Measurements from ENCODE around the gene ARID4B.
"Not testable (repeated sequence)": the region's sequence is repeated elsewhere in the genome, so short reads cannot be mapped to it uniquely, and the experiment has no call there.

The ARID4B gene

DNA sequence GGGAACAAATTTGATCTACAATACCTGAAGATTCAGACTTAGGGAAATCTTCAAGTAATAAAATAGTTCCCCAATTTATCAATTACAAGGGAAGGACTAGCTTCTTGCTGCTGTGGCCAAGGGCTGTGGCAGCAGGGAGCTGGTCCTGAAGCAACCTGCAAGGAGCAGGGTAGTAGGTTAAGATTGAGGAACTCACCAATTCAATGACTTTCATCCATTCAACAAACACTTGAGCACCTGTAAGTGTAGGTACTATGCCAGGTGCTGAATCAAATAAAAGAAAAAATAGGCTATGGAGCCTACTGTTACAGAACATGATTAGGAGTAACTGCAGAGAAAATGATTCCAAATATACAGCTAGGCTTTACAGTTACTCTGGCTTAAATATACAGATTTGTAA lies 102.7 kb downstream of the ARID4B start:
- TF ChIP-seq, protein P1, sequence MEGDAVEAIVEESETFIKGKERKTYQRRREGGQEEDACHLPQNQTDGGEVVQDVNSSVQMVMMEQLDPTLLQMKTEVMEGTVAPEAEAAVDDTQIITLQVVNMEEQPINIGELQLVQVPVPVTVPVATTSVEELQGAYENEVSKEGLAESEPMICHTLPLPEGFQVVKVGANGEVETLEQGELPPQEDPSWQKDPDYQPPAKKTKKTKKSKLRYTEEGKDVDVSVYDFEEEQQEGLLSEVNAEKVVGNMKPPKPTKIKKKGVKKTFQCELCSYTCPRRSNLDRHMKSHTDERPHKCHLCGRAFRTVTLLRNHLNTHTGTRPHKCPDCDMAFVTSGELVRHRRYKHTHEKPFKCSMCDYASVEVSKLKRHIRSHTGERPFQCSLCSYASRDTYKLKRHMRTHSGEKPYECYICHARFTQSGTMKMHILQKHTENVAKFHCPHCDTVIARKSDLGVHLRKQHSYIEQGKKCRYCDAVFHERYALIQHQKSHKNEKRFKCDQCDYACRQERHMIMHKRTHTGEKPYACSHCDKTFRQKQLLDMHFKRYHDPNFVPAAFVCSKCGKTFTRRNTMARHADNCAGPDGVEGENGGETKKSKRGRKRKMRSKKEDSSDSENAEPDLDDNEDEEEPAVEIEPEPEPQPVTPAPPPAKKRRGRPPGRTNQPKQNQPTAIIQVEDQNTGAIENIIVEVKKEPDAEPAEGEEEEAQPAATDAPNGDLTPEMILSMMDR (IDR thresholded peaks at IDR 0.05): no peak
- no peak for TF ChIP-seq ZFX (IDR thresholded peaks at IDR 0.05; ENCODE audit: borderline replicate concordance)
- no peak overlapping the region for H3K27ac ChIP-seq

DNA sequence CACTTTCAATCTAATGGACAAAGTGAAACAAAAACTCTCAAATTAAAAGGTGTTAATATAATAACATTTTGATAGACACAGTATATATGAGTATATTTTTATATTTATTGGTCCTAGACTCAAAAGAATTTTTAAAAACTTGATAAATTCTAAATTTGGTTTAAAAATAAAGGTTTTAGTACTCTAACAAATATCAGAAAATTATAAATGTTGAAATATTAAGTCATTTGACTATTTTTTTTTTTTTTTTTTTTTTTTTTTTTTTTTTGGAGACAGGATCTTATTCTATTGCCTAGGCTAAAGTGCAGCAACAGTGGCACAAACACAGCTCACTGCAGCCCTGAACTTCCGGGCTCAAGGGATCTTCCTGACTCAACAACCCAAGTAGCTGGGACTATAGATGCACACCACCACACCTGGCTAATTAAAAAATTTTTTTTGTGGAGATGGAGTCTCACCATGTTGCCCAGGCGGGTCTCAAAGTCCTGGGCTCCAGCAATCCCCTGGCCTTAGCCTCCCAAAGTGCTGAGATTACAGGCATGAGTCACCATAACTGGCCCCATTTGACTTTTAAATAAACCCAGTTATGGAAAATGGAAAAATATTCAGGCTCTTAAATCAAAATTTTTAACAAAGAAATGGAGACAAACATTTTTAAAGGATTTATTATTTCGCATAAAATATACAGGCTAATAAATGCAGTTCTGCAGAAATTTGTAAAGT lies 106.2 kb downstream of the ARID4B start:
- H3K27ac ChIP-seq: no peak overlapping the region
- TF ChIP-seq ZFX (IDR thresholded peaks at IDR 0.05; ENCODE audit: borderline replicate concordance): no peak
- TF ChIP-seq, protein P1 (IDR thresholded peaks at IDR 0.05): no peak

DNA sequence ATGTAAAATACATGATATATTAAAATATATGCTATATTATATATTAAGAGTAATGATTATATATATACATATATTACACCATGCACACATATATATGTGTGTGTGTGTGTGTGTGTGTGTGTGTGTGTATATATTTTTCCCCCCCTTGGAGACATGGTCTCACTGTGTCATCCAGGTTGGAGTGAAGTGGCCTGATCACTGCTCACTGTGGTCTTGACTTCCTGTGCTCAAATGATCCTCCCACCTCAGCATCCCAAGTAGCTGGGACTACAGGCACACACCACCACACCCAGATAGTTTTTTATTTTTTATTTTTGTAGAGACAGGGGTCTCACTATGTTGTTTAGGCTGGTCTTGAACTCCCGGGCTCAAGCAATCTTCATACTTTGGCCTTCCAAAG lies 112.5 kb downstream of the ARID4B start:
- no peak overlapping the region for H3K27ac ChIP-seq
- TF ChIP-seq, protein P1 (IDR thresholded peaks at IDR 0.05): no peak
- TF ChIP-seq ZFX (IDR thresholded peaks at IDR 0.05; ENCODE audit: borderline replicate concordance): no peak

DNA sequence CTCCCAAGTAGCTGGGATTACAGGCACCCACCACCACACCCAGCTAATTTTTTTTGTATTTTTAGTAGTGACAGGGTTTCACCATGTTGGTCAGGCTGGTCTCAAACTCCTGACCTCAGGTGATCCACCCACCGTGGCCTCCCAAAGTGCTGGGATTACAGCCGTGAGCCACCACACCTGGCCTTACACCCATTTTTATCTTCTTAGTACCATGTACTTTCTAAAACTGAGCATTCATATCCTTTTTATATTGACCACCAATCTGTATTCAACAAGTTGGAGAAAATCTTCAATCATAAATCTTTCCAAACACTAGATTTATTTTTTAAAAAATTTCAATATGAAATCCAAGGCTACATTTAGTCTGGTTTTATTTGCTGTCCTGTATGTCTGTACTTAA lies 113.0 kb downstream of the ARID4B start:
- H3K27ac ChIP-seq: not testable (repeated sequence)

DNA sequence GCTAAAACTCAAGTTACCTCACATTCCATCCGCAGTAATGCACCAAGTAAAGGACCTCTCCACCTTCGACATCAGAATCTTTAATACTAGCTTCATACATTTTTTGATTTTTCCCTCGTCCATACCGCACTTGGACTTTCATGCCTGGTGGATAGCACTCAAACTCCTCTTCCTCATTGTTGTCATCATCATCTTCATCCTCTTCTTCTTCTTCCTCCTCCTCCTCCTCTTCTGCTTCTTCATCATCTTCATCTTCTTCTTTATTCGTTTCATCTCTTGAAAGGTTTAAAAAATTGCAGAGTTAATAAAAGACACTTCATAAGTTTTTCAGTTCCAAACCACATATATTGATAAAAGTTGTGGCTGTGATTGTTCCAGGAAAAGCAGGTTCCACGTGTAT lies 114.2 kb downstream of the ARID4B start:
- no peak overlapping the region for H3K27ac ChIP-seq
- TF ChIP-seq, protein P1 (IDR thresholded peaks at IDR 0.05): no peak
- TF ChIP-seq ZFX (IDR thresholded peaks at IDR 0.05; ENCODE audit: borderline replicate concordance): no peak

DNA sequence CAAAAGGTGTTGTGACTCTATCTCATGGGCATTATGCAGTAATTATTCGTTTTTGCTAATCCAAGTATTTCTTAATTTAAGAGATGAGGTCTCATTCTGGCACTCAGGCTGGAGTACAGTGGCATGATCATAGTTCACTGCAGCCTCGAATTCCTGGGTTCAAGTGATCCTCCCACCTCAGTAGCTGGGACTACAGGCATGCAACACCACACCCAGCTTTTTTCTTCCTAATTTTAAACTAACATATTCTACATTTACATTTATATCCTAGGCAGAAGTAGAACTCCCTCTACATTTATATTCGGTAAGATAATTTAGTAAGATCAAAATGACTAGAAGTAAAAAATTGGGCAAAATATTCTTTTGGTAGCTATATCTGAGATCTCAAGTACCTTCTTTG lies 116.5 kb downstream of the ARID4B start:
- no peak for TF ChIP-seq ZFX (IDR thresholded peaks at IDR 0.05; ENCODE audit: borderline replicate concordance)
- TF ChIP-seq, protein P1 (IDR thresholded peaks at IDR 0.05): no peak
- no peak overlapping the region for H3K27ac ChIP-seq

DNA sequence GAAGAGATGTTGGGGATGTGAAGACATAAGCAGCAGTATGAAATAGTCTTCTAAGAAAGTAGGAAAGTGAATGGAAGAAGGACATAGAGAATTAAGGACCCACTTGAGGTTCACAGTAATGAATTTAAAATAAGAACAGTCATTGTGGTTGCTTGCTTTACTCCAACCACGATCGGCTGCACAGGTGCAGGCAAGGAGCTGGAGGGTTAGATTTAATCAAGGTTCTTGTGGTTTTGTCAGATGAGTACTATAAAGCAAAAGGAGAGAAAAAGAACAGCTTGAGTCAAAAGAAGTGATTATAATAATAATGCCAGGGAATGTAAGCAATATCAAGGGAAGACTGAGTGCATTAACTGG lies 120.8 kb downstream of the ARID4B start:
- H3K27ac ChIP-seq: no peak overlapping the region

More for the DNA sequence above, 120.8 kb downstream of the ARID4B start:
- TF ChIP-seq, protein P1 (IDR thresholded peaks at IDR 0.05): no peak
- no peak for TF ChIP-seq ZFX (IDR thresholded peaks at IDR 0.05; ENCODE audit: borderline replicate concordance)
